ENCODE results near the gene FLG2. TPM values are rescaled to one million over a fixed set of nuclear protein-coding genes. Genes with fewer than 3 reads are reported as not detected.
"Not testable (repeated sequence)": the region's sequence is repeated elsewhere in the genome, so short reads cannot be mapped to it uniquely, and the experiment has no call there.

FLG2 gene
- total RNA-seq, 2 donors from 2014 or later = 0.36 to 5.6 TPM

- intact Hi-C loops (cut with DNase I); H3K27me3 ChIP-seq (replicated peaks; ENCODE audit: insufficient read depth); DNase-seq (ENCODE audit: low spot score); H3K27ac ChIP-seq; H3K4me3 ChIP-seq; H3K4me1 ChIP-seq (replicated peaks); H3K36me3 ChIP-seq; H3K9me3 ChIP-seq: not testable (repeated sequence)
- WGBS = 93% methylated on average over 10 of the region's 10 CpGs
Measured at GRCh38 chr1:152306123-152306522, 53.7 kb downstream of the FLG2 start.

- H3K27me3 ChIP-seq (replicated peaks; ENCODE audit: insufficient read depth); intact Hi-C loops (cut with DNase I); H3K4me1 ChIP-seq (replicated peaks); H3K4me3 ChIP-seq; H3K9me3 ChIP-seq; H3K27ac ChIP-seq; DNase-seq (ENCODE audit: low spot score); H3K36me3 ChIP-seq: not testable (repeated sequence)
- WGBS = 100% methylated on average over 3 of the region's 12 CpGs
Measured at GRCh38 chr1:152304773-152305172, 55.0 kb downstream of the FLG2 start.

GRCh38 chr1:152303139-152303872 lies 56.5 kb downstream of the FLG2 start:
- H3K27me3 ChIP-seq (replicated peaks; ENCODE audit: insufficient read depth); H3K27ac ChIP-seq; intact Hi-C loops (cut with DNase I); H3K4me3 ChIP-seq; H3K4me1 ChIP-seq (replicated peaks); H3K9me3 ChIP-seq; H3K36me3 ChIP-seq; DNase-seq (ENCODE audit: low spot score): not testable (repeated sequence)
- WGBS = 96% methylated on average over 24 of the region's 25 CpGs

Small RNA genes lying within 50 kb of the gene (small RNA-seq; reads per million reads assigned to genes)
- 0 reads per million in 2 donors for gene HMGN3P1

Other genes with a start within 250 kb of the FLG2 start
- under 1 TPM in 1 of 2 donors, not detected in 1; 0.91 TPM for gene TCHH, start 244.6 kb downstream of the FLG2 start, total RNA-seq
- gene RPTN, start 200.8 kb downstream of the FLG2 start, total RNA-seq = not detected
- gene HRNR, start 135.8 kb downstream of the FLG2 start, total RNA-seq = under 1 TPM in 1 of 2 donors, not detected in 1; 0.06 TPM
- 10 to 100 TPM in 1 of 2 donors, under 1 TPM in 1; 0.91 to 13.6 TPM for gene FLG, start 34.8 kb downstream of the FLG2 start, total RNA-seq
- gene CRNN, start 54.3 kb upstream of the FLG2 start, total RNA-seq = under 1 TPM in 1 of 2 donors, not detected in 1; 0.62 TPM
- gene LCE5A, start 150.8 kb upstream of the FLG2 start, total RNA-seq = not detected
- gene CRCT1, start 154.5 kb upstream of the FLG2 start, total RNA-seq = not detected
- not detected for gene LCE3E, start 206.8 kb upstream of the FLG2 start, total RNA-seq
- not detected for gene LCE3D, start 220.5 kb upstream of the FLG2 start, total RNA-seq
- not detected for gene LCE3C, start 240.2 kb upstream of the FLG2 start, total RNA-seq

Measured in prostate gland (tissue), 2 donors.